GM19023 (cell line): ENCODE data around the gene SASH1.
A peak's percentile ranks its signal among the peaks of the same experiment; 100 is the strongest.

Source experiments
- ATAC-seq: cut with Tn5 transposase; IDR thresholded peaks from one replicate; pipeline ENCODE4 v1.9.1; 2021; ENCODE audit warnings: mild to moderate bottlenecking, moderate library complexity; ENCODE audit not compliant: unreplicated experiment

SASH1 gene

GRCh38 chr6:148342350-148343046 lies at the start of gene SASH1:
TSS of gene SASH1 (plus strand) at chr6:148342838. CDS start at chr6:148343068, 230 bp downstream.
- peak; percentile 73 for ATAC-seq

DNA sequence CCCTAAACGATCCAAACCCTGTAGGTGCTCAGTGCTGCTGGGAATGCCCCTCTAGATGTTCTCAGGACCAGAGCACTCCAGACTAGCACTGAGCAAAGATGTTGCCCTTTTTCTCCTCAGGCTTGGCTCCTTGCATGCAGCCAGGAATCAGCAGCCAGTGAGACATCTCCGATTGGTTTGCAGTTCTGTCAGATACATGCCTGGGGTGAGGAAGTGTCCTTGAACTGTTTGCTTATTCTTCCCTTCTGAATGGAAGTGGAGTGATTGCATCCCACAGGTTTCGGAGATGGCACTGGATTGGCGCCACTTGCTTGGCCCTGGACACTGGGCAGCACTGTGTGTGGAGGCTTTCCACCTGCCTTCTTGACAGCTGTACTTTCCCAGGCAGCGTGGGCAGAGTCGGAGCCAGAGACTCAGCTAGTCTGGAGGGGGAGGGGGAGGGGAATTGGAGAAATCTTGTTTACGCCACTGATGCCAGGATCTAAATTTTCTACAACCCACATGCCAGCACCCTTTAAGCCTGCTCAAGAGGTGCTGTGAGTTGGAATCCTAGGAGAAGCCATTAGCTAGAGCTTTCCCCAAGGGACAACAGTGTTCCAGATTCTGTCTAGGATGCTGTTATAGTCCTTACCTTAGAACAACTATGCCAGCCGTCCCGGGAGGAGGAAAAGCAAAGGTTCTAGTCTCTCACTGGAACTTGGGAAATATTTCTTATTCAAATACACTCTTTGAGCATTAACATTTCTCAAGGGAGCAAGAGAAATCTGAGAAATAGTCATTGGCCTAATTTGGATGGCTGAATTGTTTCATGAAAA lies 49.2 kb upstream of the SASH1 start:
- ATAC-seq: no peak

DNA sequence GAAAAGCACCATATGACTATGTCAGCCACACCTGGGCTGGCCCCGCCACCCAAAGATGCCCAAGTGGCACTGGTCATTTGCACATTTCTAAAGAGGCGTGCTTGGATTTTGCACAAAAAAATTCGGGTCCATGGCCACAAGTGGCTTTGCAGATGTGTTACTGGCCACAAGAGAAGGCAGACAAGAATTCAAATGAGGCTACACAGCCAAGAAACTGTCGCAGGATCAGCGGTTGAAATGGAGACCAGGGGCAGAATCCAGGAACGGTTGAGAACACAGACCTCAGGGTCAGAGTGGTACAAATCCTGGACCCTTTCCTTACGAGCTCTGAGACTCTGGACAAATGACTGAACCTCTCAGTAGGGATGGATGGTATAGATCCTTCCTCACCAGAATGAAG lies 48.6 kb upstream of the SASH1 start:
- ATAC-seq: no peak

DNA sequence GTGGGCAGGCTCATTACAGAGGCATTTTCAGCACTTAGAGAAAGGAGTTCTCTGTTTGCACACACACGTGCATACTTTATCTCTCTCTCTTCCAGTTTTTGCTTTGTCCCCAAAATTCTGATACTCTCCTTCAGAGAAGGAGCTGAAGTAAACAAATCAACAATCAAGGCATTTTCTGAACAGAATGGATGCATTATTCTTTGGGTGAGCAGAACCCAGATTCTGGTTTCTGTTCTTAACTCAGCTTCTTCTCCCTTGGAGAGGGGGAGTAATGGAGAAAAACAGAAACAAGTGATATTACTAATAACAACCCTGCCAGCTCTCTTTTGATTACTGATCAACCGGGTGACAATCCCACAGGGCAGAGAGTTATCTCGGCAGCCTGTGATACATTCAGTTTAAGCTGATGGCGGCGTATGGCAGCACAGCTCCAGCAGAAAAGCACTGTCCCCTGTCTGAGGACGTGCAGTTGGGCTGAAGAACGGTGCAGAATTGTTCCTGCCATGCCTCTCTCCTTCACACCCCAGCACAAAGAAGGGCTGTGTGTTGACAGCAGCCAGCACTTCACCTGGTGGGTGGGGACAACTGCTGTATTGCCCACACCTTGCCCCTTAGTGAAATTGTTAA lies 47.3 kb upstream of the SASH1 start:
- ATAC-seq: no peak

- ATAC-seq: no peak
These were observed 45.9 kb upstream of the SASH1 start for GRCh38 chr6:148296771-148297170.

DNA sequence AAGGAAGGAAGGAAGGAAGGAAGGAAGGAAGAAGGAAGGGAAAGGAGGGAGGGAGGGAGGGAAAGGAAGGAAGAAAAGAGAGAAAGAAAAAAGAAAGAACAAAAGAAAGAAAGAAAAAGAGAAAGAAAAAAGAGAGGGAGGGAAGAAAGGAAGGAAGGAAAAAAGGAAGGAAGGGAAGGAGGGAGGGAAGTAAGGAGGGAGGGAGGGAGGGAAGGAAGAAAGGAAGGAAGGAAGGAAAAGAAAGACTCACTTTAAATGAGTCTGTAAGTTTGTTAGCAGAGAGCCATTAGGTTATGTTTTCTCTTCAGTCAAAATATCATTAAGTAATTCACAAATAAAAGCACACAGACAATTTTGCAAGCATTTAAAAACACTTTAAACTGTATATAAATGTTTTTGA lies 44.0 kb upstream of the SASH1 start:
- no peak for ATAC-seq

- ATAC-seq: no peak
These were observed 39.0 kb upstream of the SASH1 start for GRCh38 chr6:148303616-148304015.

GRCh38 chr6:148304976-148305375 lies 37.7 kb upstream of the SASH1 start:
- ATAC-seq: no peak

- ATAC-seq: no peak
These were observed 36.4 kb upstream of the SASH1 start for GRCh38 chr6:148306286-148306685.

GRCh38 chr6:148307405-148307804 lies 35.2 kb upstream of the SASH1 start:
- ATAC-seq: no peak

DNA sequence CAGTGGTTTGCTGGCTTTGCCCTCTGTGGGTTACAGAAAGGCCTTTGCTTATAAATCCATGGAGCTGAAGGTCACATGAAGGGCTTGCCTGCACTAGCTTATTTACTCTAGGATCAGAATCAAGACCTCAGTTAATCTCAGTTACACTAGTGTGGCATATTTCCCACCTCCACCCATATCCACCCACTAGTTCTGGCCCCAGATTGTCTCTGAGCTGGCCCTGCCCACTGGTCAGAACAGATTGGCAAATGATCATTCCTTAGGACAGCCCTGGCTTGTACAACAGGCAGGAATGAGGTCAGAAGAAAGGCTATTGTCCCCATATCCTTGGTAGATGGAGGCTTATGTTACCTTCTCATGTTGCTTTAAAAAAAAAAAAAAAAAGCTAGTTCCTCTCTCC lies 33.3 kb upstream of the SASH1 start:
- no peak for ATAC-seq

- no peak for ATAC-seq
These were observed 30.5 kb upstream of the SASH1 start for GRCh38 chr6:148311966-148312669.

GRCh38 chr6:148313488-148313887 lies 29.1 kb upstream of the SASH1 start:
- ATAC-seq: no peak

DNA sequence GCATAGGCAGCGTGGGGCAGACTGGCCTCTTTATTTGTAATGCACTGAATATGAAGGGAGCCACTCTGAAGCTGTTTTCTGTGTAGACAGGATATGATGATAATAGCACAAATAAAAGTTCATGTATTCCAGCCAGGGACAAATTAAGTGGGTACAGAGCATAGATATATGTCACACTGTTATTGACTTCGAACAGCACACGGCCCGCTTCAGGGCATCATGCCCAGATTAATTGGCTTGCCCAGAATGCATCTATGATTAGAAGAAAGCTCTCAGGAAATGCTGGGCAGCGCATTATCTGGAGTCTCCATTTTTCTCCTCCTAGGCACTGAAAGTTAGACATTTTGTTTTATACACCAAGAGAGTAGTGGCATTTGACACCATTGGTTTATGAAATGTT lies 26.3 kb upstream of the SASH1 start:
- ATAC-seq: no peak

- no peak for ATAC-seq
These were observed 25.6 kb upstream of the SASH1 start for GRCh38 chr6:148317051-148317450.

- ATAC-seq: no peak
These were observed 24.9 kb upstream of the SASH1 start for GRCh38 chr6:148317739-148318138.

DNA sequence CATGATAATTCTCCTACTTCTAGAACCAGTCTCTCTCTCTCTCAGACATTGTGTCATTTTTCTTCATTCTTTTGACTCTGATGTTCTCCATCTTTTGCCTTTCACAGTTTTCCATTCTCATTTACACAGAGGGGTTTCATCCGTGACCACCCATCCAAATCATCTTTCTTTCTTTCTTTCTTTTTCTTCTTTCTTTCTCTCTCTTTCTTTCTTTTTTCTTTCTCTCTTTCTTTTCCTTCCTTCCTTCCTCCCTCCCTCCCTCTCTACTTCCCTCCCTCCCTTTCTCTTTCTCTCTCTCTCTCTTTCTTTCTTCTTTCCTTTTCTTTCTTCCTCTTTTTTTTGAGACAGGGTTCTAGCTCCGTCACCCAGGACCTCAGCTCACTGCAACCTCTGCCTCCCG lies 19.9 kb upstream of the SASH1 start:
- ATAC-seq: no peak

- ATAC-seq: no peak
These were observed 19.3 kb upstream of the SASH1 start for GRCh38 chr6:148323344-148323743.

DNA sequence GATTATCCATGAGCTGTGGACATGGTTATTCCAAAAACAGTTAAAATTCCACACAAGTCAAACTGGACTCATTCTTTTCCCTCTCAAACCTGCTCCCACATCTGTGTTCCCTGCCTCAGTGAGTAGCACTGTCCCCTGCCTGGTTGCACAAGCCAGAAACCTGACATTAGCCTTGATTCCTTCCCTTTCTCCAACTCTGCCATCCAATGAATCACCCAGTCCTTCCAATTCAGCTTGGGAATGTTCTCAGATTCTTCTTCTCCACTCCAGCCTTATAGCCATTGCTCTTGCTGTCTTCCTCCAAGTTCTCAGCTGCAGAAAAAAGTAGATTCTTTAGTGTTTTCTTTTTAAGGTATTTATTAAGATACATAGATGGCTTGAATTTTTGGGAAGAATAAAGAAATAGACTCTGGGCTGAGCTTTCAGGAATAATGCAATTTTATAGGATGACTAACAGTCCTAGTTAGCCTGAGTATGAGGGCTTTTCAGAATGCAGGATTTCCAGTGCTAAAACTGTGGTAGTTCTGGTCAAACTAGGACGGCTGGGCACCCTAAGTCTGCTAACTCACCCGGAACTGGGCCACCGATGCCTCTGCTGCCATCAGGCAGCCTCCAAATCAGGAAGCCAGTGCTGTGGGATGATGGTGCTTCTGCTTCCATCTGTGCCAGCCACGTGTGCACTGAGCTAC lies 18.2 kb upstream of the SASH1 start:
- no peak for ATAC-seq

GRCh38 chr6:148325316-148326068 lies 17.1 kb upstream of the SASH1 start:
- ATAC-seq: no peak
